Lower lobe of right lung (tissue), 2 donors: Measurements from ENCODE around the gene RREB1. TPM values are rescaled to one million over a fixed set of nuclear protein-coding genes. Genes with fewer than 3 reads are reported as not detected.
"Not testable (repeated sequence)": the region's sequence is repeated elsewhere in the genome, so short reads cannot be mapped to it uniquely, and the experiment has no call there.

Experiments
- ATAC-seq, 2 donors: fragments of 200-7000 bp; cut with Tn5 transposase; one replicate each; pipeline ENCODE4 v1.9.1; 2020 to 2022; ENCODE audit warnings: mild to moderate bottlenecking in 2 of 2, moderate library complexity in 2 of 2
- DNase-seq: peaks from one replicate; pipeline ENCODE4 v3.0.0-alpha.2; 2020
- H3K27ac ChIP-seq: fragments of 200-600 bp; one replicate; pipeline ENCODE4 v1.8.0; 2022
- H3K27me3 ChIP-seq: fragments of 200-600 bp; one replicate; pipeline ENCODE4 v1.8.0; 2022; ENCODE audit warnings: low read depth
- H3K36me3 ChIP-seq: fragments of 200-600 bp; one replicate; pipeline ENCODE4 v1.8.0; 2022; ENCODE audit warnings: mild to moderate bottlenecking
- H3K4me1 ChIP-seq: fragments of 200-600 bp; one replicate; pipeline ENCODE4 v1.8.0; 2022
- H3K4me3 ChIP-seq: fragments of 200-600 bp; one replicate; pipeline ENCODE4 v1.8.0; 2022; ENCODE audit warnings: mild to moderate bottlenecking
- H3K9me3 ChIP-seq: fragments of 200-600 bp; one replicate; pipeline ENCODE4 v1.8.0; 2022
- intact Hi-C: fragments of 100-400 bp; cut with DNase I; formaldehyde crosslinking; loops from one replicate; pipeline ENCODE4 v1.11.0; 2022
- total RNA-seq: library from RNA; stranded (reverse); fragmentation: NEBNext Ultra II Directional; extraction: Animal tissue kit (Norgen Biotek cat#: 25700); gene quantifications from one replicate; pipeline ENCODE4 v1.2.1, GENCODE V29; 2021
- TF ChIP-seq, protein P1 (sequence below): fragments of 200-600 bp; IDR thresholded peaks from one replicate; pipeline ENCODE4 v1.8.0; 2022; ENCODE audit warnings: antibody characterized with exemption, mild to moderate bottlenecking
- donor health status: DM: no; HTN: yes; CAD: no; lungs with severe emphysema.

The RREB1 gene
- total RNA-seq, 1 donor from 2014 or later: 62.8 TPM

- no peaks in the 10 kb centered on the region for H3K36me3 ChIP-seq
- ATAC-seq (peak; percentile 57 to 66), DNase-seq (no peak)
- H3K4me3 ChIP-seq: no peak overlapping the region
- H3K9me3 ChIP-seq: no peaks in the 10 kb centered on the region
- H3K27ac ChIP-seq: peak overlapping the region; percentile 70
- intact Hi-C loops: no loop called here
- H3K4me1 ChIP-seq: peaks cover 87% of the 10 kb centered on the region
- TF ChIP-seq, protein P1, sequence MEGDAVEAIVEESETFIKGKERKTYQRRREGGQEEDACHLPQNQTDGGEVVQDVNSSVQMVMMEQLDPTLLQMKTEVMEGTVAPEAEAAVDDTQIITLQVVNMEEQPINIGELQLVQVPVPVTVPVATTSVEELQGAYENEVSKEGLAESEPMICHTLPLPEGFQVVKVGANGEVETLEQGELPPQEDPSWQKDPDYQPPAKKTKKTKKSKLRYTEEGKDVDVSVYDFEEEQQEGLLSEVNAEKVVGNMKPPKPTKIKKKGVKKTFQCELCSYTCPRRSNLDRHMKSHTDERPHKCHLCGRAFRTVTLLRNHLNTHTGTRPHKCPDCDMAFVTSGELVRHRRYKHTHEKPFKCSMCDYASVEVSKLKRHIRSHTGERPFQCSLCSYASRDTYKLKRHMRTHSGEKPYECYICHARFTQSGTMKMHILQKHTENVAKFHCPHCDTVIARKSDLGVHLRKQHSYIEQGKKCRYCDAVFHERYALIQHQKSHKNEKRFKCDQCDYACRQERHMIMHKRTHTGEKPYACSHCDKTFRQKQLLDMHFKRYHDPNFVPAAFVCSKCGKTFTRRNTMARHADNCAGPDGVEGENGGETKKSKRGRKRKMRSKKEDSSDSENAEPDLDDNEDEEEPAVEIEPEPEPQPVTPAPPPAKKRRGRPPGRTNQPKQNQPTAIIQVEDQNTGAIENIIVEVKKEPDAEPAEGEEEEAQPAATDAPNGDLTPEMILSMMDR: no peak
- no peaks in the 10 kb centered on the region for H3K27me3 ChIP-seq
Observed at GRCh38 chr6:7155871-7156579, 48.3 kb downstream of the RREB1 start.

DNA sequence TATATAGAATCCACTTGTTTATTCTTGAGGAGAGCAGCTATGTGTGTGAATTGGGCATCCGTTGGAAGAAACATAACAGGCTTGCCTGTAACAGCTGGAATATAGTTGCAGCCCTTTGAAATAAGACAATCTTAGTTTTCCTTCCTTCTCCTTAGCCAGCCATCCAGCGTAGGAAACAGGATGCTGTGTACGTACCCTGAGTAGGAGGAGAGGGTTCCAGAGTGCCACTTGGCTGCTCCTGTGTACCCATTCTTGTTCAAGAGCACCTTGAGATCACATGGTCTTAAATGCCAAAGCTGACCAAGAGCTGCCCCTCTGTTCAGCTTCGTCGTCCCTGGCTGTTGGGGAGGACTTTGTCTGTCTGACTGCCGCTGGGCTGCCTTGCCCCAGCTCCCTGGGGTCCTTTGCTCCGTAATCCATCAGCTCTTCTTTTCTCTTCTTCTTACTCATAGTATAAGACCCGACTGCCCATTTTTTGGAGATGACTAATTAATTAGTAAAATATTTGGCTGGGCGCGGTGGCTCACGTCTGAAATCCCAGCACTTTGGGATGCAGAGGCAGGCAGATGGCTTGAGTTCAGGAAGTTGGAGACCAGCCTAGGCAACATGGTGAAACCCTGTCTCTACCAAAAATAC lies 49.0 kb downstream of the RREB1 start:
- H3K9me3 ChIP-seq: no peaks in the 10 kb centered on the region
- peaks cover 86% of the 10 kb centered on the region for H3K4me1 ChIP-seq
- H3K36me3 ChIP-seq: no peaks in the 10 kb centered on the region
- ATAC-seq: peak; percentile 83 to 88
- peak; percentile 68 for DNase-seq
- H3K27me3 ChIP-seq: no peaks in the 10 kb centered on the region
- TF ChIP-seq, protein P1: no peak
- intact Hi-C loops: no loop called here
- peak overlapping the region; percentile 70 for H3K27ac ChIP-seq
- H3K4me3 ChIP-seq: no peak overlapping the region

- intact Hi-C loops, H3K4me3 ChIP-seq, H3K36me3 ChIP-seq, H3K9me3 ChIP-seq, ATAC-seq, DNase-seq, H3K27me3 ChIP-seq: not testable (repeated sequence)
- peaks cover 86% of the 10 kb centered on the region for H3K4me1 ChIP-seq
- H3K27ac ChIP-seq: peak overlapping the region; percentile 70
Observed at GRCh38 chr6:7157307-7157706, 49.5 kb downstream of the RREB1 start.

DNA sequence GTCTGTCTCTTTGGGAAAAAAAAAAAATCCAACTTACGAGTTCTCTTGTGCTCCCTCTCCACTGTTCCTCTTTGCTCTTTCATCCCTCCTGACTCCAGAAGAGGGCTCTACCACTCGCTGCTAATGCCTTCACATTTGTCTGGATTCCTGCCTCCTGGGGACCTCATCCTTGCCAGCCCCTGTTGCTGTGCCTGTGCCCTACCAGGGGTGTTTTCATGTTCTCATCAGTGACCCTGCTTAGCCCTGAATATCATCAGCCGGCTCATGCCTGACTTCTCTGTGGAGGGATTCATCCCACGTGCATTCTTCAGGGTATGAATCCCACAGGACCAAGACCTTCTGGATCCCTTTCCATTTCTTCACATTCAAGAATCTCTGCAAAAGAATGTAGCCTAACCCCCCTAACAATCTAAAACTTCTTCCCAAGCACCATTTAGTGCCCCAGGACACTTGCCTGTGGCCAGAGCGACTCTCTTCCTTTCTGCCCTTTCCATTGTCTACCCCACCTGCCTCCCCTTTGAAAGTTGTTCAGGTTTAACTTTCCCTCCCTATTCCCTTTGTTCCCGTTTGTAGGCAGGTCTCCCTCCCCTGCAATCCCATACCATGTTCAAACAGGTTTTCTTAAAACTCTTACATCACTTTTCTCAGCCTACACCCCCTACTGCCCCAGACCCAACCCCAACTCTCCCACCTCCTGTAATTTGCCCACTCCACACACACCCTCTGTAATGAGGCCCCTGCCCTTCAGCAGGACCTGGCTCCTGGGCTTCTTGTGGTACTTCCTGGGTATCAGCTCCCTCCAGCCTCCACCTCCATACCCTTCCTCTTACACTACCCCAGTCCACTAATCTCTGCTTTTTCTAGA lies 50.2 kb downstream of the RREB1 start:
- intact Hi-C loops: no loop called here
- Histone ChIP-seq H3K4me3 (no peak overlapping the region), H3K4me1 (peaks cover 86% of the 10 kb centered on the region), H3K36me3 (no peaks in the 10 kb centered on the region), H3K9me3 (no peaks in the 10 kb centered on the region), H3K27me3 (no peaks in the 10 kb centered on the region), H3K27ac (peak overlapping the region; percentile 70)
- ATAC-seq (no peak), DNase-seq (no peak)
- TF ChIP-seq, protein P1: no peak

- Histone ChIP-seq H3K27me3 (no peaks in the 10 kb centered on the region), H3K9me3 (no peaks in the 10 kb centered on the region), H3K27ac (no peak overlapping the region), H3K4me1 (peaks cover 87% of the 10 kb centered on the region), H3K4me3 (no peak overlapping the region), H3K36me3 (no peaks in the 10 kb centered on the region)
- TF ChIP-seq, protein P1: no peak
- no peak for ATAC-seq
- intact Hi-C loops: no loop called here
- DNase-seq: no peak
Observed at GRCh38 chr6:7159790-7160525, 52.2 kb downstream of the RREB1 start.
